HepG2 (cell line): Measurements from ENCODE around the gene INTS1. TPM values are rescaled to one million over a fixed set of nuclear protein-coding genes. Genes with fewer than 3 reads are reported as not detected.

ENCODE experiments used
- AFF4 ChIP-seq: sonication (generic); formaldehyde crosslinking; IDR thresholded peaks from 2 replicates; pipeline ENCODE4 v1.4.0; 2020; ENCODE audit warnings: missing genetic modification reagents
- ATF1 ChIP-seq: IDR thresholded peaks from 2 replicates; pipeline ENCODE4 v1.6.1; 2016; ENCODE audit warnings: mild to moderate bottlenecking, control low read depth
- CREBL2 ChIP-seq: sonication (generic); formaldehyde crosslinking; IDR thresholded peaks from 2 replicates; pipeline ENCODE4 v1.8.1; 2023; ENCODE audit warnings: missing genetic modification reagents, mild to moderate bottlenecking, borderline replicate concordance
- DZIP1 ChIP-seq: sonication (generic); formaldehyde crosslinking; IDR thresholded peaks from 2 replicates; pipeline ENCODE4 v1.5.0; 2020; ENCODE audit warnings: mild to moderate bottlenecking, missing genetic modification reagents
- FOSL2 ChIP-seq: sonication (generic); formaldehyde crosslinking; IDR thresholded peaks from 2 replicates; pipeline ENCODE4 v1.4.0; 2020; ENCODE audit warnings: missing genetic modification reagents
- GTF3A ChIP-seq: sonication (generic); formaldehyde crosslinking; conservative IDR thresholded peaks from 2 replicates; pipeline ENCODE4 v1.4.0; 2020; ENCODE audit warnings: mild to moderate bottlenecking, missing genetic modification reagents
- IKZF1 ChIP-seq: fragments of 450-650 bp; IDR thresholded peaks from 2 replicates; pipeline ENCODE4 v1.7.1; 2016
- ISX ChIP-seq: sonication (generic); formaldehyde crosslinking; conservative IDR thresholded peaks from 2 replicates; pipeline ENCODE4 v1.5.0; 2020; ENCODE audit warnings: missing genetic modification reagents
- POLR2A ChIP-seq, 2 experiments: IDR thresholded peaks; 2 replicates each; pipeline ENCODE4 v1.6.1; 2011; ENCODE audit warnings: low read depth in 2 of 2, low read length in 2 of 2, mild to moderate bottlenecking in 1 of 2, moderate library complexity in 1 of 2; ENCODE audit not compliant: insufficient read depth in 1 of 2
- STAT5B ChIP-seq: sonication (generic); formaldehyde crosslinking; IDR thresholded peaks from 2 replicates; pipeline ENCODE4 v1.4.0; 2020; ENCODE audit warnings: missing genetic modification reagents
- ZBTB1 ChIP-seq: sonication (generic); formaldehyde crosslinking; IDR thresholded peaks from 2 replicates; pipeline ENCODE4 v1.4.0; 2020; ENCODE audit warnings: missing genetic modification reagents, borderline replicate concordance
- ZFP36L1 ChIP-seq: sonication (generic); formaldehyde crosslinking; IDR thresholded peaks from 2 replicates; pipeline ENCODE4 v1.8.0; 2022; ENCODE audit warnings: mild to moderate bottlenecking, missing genetic modification reagents, moderate library complexity
- ZNF558 ChIP-seq: sonication (generic); formaldehyde crosslinking; IDR thresholded peaks from 2 replicates; pipeline ENCODE4 v1.9.0; 2022; ENCODE audit warnings: mild to moderate bottlenecking, missing genetic modification reagents, borderline replicate concordance
- ZNF605 ChIP-seq: sonication (generic); formaldehyde crosslinking; IDR thresholded peaks from 2 replicates; pipeline ENCODE4 v1.8.0; 2022; ENCODE audit warnings: mild to moderate bottlenecking, missing genetic modification reagents
- ZNF646 ChIP-seq: sonication (generic); formaldehyde crosslinking; IDR thresholded peaks from 2 replicates; pipeline ENCODE4 v1.9.0; 2021; ENCODE audit warnings: mild to moderate bottlenecking, missing genetic modification reagents
- ZNF891 ChIP-seq: sonication (generic); formaldehyde crosslinking; IDR thresholded peaks from 2 replicates; pipeline ENCODE4 v1.5.0; 2020; ENCODE audit warnings: mild to moderate bottlenecking, missing genetic modification reagents
- polyA plus RNA-seq, 8 experiments: library from polyadenylated mRNA; depleted of rRNA in 3 of 8; stranded (reverse) in 7 of 8; unstranded in 1 of 8; fragments of >200 nt; fragmentation: Illumina TruSeq in 4 of 8; extraction: Trizol in 4 of 8; gene quantifications; 2 replicates each; pipeline versions ENCODE4 v1.2.1 to v1.2.3, GENCODE V29; 2011 to 2016; ENCODE audit warnings: low read depth in 4 of 8, missing spikeins in 1 of 8, mixed read lengths in 1 of 8; ENCODE audit not compliant: insufficient read depth in 1 of 8
- total RNA-seq, 5 experiments: library from RNA; depleted of rRNA; stranded (reverse); fragments of >200 nt; fragmentation: Illumina TruSeq; extraction: Trizol; gene quantifications; 2 replicates each; pipeline ENCODE4 v1.2.3, GENCODE V29; 2016; ENCODE audit warnings: low read depth in 1 of 5

The INTS1 gene
- total and polyA plus RNA-seq, 2 of the 13 experiments (the other 11 are each of a cell fraction or from before 2014, with no cell fraction given): 13.7 to 29.0 TPM

- TF ChIP-seq DZIP1: no peak
- no peak for TF ChIP-seq ISX (CRISPR knock-in tag)
- no peak for TF ChIP-seq ATF1
- no peak for TF ChIP-seq ZNF558 (CRISPR knock-in tag)
- no peak for TF ChIP-seq CREBL2 (CRISPR knock-in tag)
- no peak for TF ChIP-seq ZBTB1 (CRISPR knock-in tag)
- TF ChIP-seq AFF4 (CRISPR knock-in tag): no peak
- TF ChIP-seq ZNF646 (CRISPR knock-in tag): 0 out of 2 replicates have a peak, but pooled peaks have one; percentile 1
- TF ChIP-seq ZNF605 (CRISPR knock-in tag): no peak
- TF ChIP-seq IKZF1: no peak
- no peak for TF ChIP-seq STAT5B (CRISPR knock-in tag)
- 0 out of 2 replicates have a peak, but pooled peaks have one; percentile 2 for TF ChIP-seq ZNF891 (CRISPR knock-in tag)
- peak in 1 of 2 experiments; percentile 35; a peak in 1 of 4 replicates for TF ChIP-seq POLR2A (IDR thresholded peaks at IDR 0.05; ENCODE audit: insufficient read depth in 1 of 2, low read depth in 2 of 2, low read length in 2 of 2)
- TF ChIP-seq FOSL2 (CRISPR knock-in tag): no peak
- TF ChIP-seq GTF3A (CRISPR knock-in tag): no peak
- TF ChIP-seq ZFP36L1 (CRISPR knock-in tag): no peak
These were observed 33.6 kb upstream of the INTS1 start (continued) for GRCh38 chr7:1537535-1538412.
